Lung (tissue), 12 donors: Measurements from ENCODE around the gene RRP1. TPM values are rescaled to one million over a fixed set of nuclear protein-coding genes. Genes with fewer than 3 reads are reported as not detected.

Source experiments
- ATAC-seq: fragments of 200-7000 bp; cut with Tn5 transposase; one replicate; pipeline ENCODE4 v1.9.1; 2020; ENCODE audit warnings: moderate number of reproducible peaks; ENCODE audit not compliant: insufficient read depth, low FRiP score
- DNase-seq, 3 donors: peaks; one replicate each; pipeline ENCODE4 v3.0.0-alpha.2; 2013 to 2017
- H3K27ac ChIP-seq, 2 donors: one replicate each; pipeline ENCODE4 v1.5.1; 2013; ENCODE audit warnings: mild to moderate bottlenecking in 2 of 2, moderate library complexity in 2 of 2, control low read depth in 1 of 2, inconsistent platforms in 1 of 2, low read depth in 1 of 2, low read length in 1 of 2
- H3K27me3 ChIP-seq, 3 donors: one replicate each; pipeline ENCODE4 v1.5.1; 2013; ENCODE audit warnings: low read length in 2 of 3; ENCODE audit not compliant: control insufficient read depth in 3 of 3, insufficient read depth in 3 of 3
- H3K36me3 ChIP-seq, 4 donors: one replicate each; pipeline ENCODE4 v1.5.1; 2013; ENCODE audit warnings: low read length in 4 of 4, mild to moderate bottlenecking in 1 of 4, moderate library complexity in 1 of 4; ENCODE audit not compliant: control insufficient read depth in 4 of 4, insufficient read depth in 4 of 4
- H3K4me1 ChIP-seq, 5 donors: one replicate each; pipeline ENCODE4 v1.5.1; 2013; ENCODE audit warnings: low read length in 5 of 5, mild to moderate bottlenecking in 2 of 5, moderate library complexity in 1 of 5; ENCODE audit not compliant: control insufficient read depth in 5 of 5, insufficient read depth in 5 of 5
- H3K4me3 ChIP-seq: one replicate; pipeline ENCODE4 v1.5.1; 2013; ENCODE audit warnings: mild to moderate bottlenecking, control low read depth, moderate library complexity
- H3K9ac ChIP-seq, 2 donors: one replicate each; pipeline ENCODE4 v1.5.1; 2013; ENCODE audit warnings: low read length in 2 of 2, control low read depth in 1 of 2; ENCODE audit not compliant: insufficient read depth in 1 of 2
- H3K9me3 ChIP-seq, 4 donors: one replicate each; pipeline ENCODE4 v1.5.1; 2013; ENCODE audit warnings: low read length in 3 of 4, mild to moderate bottlenecking in 1 of 4, moderate library complexity in 1 of 4; ENCODE audit not compliant: control insufficient read depth in 4 of 4, insufficient read depth in 3 of 4
- WGBS, 2 donors: extraction: QIAGEN DNeasy Blood & Tissue Kit; methylation state at CpG; one replicate each; pipeline ENCODE4 v1.1.7; 2013; 5-methylcytosine and 5-hydroxymethylcytosine counted together
- polyA plus RNA-seq, 2 donors: library from polyadenylated mRNA; stranded (reverse); fragments of 200-250 nt; gene quantifications; one replicate each; pipeline ENCODE4 v1.2.1, GENCODE V29; 2013
- total RNA-seq, 2 donors: library from RNA; depleted of rRNA in 1 of 2; stranded (reverse); fragments of >200 nt in 1 of 2; gene quantifications; one replicate each; pipeline ENCODE4 v1.2.1, GENCODE V29; 2014 to 2021
- TF ChIP-seq, protein P1 (sequence below): IDR thresholded peaks from 2 replicates; pipeline ENCODE4 v1.5.1; 2012; ENCODE audit warnings: mild to moderate bottlenecking; ENCODE audit errors: control extremely low read depth, extremely low read depth
- donor health status: control.
- donor health status: control.
- donor health status: Bipolar disorder and iron deficiency.
- donor health status: healthy.
- donor health status: DM: yes; HTN: yes; CAD: no.

The RRP1 gene
- total and polyA plus RNA-seq, 4 donors = 15.8 to 26.7 (median 19.5) TPM

- no peaks in the 10 kb centered on the region for H3K27me3 ChIP-seq
Measured at GRCh38 chr21:43753439-43753799, 36.0 kb upstream of the RRP1 start.

GRCh38 chr21:43754948-43755781, 34.2 kb upstream of the RRP1 start:
- no peaks in the 10 kb centered on the region for H3K27me3 ChIP-seq
- DNase-seq (no peak), ATAC-seq (no peak)
- H3K9me3 ChIP-seq = no peaks in the 10 kb centered on the region
- H3K27ac ChIP-seq = no peak overlapping the region
- no peak overlapping the region for H3K4me3 ChIP-seq
- H3K9ac ChIP-seq = no peak overlapping the region
- peaks cover 0 to 76% (median 15%) of the 10 kb centered on the region in 4 donors for H3K36me3 ChIP-seq
- 86 to 91% methylated on average over 26 of the region's 26 CpGs for WGBS, 2 donors
- TF ChIP-seq, protein P1, sequence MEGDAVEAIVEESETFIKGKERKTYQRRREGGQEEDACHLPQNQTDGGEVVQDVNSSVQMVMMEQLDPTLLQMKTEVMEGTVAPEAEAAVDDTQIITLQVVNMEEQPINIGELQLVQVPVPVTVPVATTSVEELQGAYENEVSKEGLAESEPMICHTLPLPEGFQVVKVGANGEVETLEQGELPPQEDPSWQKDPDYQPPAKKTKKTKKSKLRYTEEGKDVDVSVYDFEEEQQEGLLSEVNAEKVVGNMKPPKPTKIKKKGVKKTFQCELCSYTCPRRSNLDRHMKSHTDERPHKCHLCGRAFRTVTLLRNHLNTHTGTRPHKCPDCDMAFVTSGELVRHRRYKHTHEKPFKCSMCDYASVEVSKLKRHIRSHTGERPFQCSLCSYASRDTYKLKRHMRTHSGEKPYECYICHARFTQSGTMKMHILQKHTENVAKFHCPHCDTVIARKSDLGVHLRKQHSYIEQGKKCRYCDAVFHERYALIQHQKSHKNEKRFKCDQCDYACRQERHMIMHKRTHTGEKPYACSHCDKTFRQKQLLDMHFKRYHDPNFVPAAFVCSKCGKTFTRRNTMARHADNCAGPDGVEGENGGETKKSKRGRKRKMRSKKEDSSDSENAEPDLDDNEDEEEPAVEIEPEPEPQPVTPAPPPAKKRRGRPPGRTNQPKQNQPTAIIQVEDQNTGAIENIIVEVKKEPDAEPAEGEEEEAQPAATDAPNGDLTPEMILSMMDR = no peak
- peaks cover 0 to 3% (median 0%) of the 10 kb centered on the region in 5 donors for H3K4me1 ChIP-seq

More at GRCh38 chr21:43753439-43753799, 36.0 kb upstream of the RRP1 start:
- peaks cover 0 to 3% (median 0%) of the 10 kb centered on the region in 5 donors for H3K4me1 ChIP-seq
- TF ChIP-seq, protein P1 = no peak
- H3K9ac ChIP-seq = no peak overlapping the region
- DNase-seq (no peak), ATAC-seq (no peak)
- 96 to 97% methylated on average over 16 of the region's 16 CpGs for WGBS, 2 donors
- H3K27ac ChIP-seq = no peak overlapping the region
- no peaks in the 10 kb centered on the region for H3K9me3 ChIP-seq
- H3K4me3 ChIP-seq = no peak overlapping the region
- H3K36me3 ChIP-seq = peaks cover 0 to 82% (median 14%) of the 10 kb centered on the region in 4 donors

GRCh38 chr21:43755820-43756594, 33.4 kb upstream of the RRP1 start:
- WGBS, 2 donors = 96 to 98% methylated on average over 37 of the region's 37 CpGs
- Histone ChIP-seq H3K9ac (no peak overlapping the region), H3K27ac (no peak overlapping the region), H3K4me1 (peaks cover 0 to 3% (median 0%) of the 10 kb centered on the region in 5 donors), H3K9me3 (no peaks in the 10 kb centered on the region), H3K27me3 (no peaks in the 10 kb centered on the region), H3K36me3 (peaks cover 0 to 72% (median 15%) of the 10 kb centered on the region in 4 donors), H3K4me3 (no peak overlapping the region)
- TF ChIP-seq, protein P1 = no peak
- no peak for DNase-seq
- no peak for ATAC-seq
